PC-3 (cell line): Measurements from ENCODE around the gene PRRT2. TPM values are rescaled to one million over a fixed set of nuclear protein-coding genes. Genes with fewer than 3 reads are reported as not detected.

ENCODE experiments used
- ATAC-seq: fragments of 200-7000 bp; cut with Tn5 transposase; 2 replicates; pipeline ENCODE4 v1.9.1; 2020; ENCODE audit warnings: mild to moderate bottlenecking, moderate library complexity
- BruUV-seq: library from RNA; stranded (reverse); fragments of 400-500 nt; replicated peaks from 2 replicates; lab custom pipeline; 2021; lab: Mats Ljungman, UMichigan
- CTCF ChIA-PET: fragments of 300-600 bp; sonication (Branson Sonifier 250); formaldehyde crosslinking; loops from one replicate; lab custom pipeline; 2022; ENCODE audit warnings: antibody characterized with exemption; lab: Charles Lee
- POLR2A ChIA-PET: fragments of 300-600 bp; sonication (Branson Sonifier 250); formaldehyde crosslinking; loops from one replicate; lab custom pipeline; 2022; ENCODE audit warnings: antibody characterized with exemption; ENCODE audit not compliant: unreplicated experiment; lab: Charles Lee
- DNase-seq: peaks from one replicate; pipeline ENCODE4 v3.0.0-alpha.2; 2015
- H2AFZ ChIP-seq: fragments of 300-600 bp; sonication (generic); 2 replicates; pipeline ENCODE4 v1.6.0; 2016; ENCODE audit warnings: antibody characterized with exemption, low read length
- H3F3A ChIP-seq: fragments of 300-600 bp; sonication (generic); one replicate; pipeline ENCODE4 v1.6.0; 2017; ENCODE audit warnings: antibody characterized with exemption, low read length, control low read depth, mild to moderate bottlenecking; ENCODE audit not compliant: unreplicated experiment
- H3K27ac ChIP-seq: fragments of 300-600 bp; sonication (generic); 2 replicates; pipeline ENCODE4 v1.5.1; 2016; ENCODE audit warnings: mild to moderate bottlenecking, low read length
- H3K27me3 ChIP-seq: fragments of 300-600 bp; sonication (generic); 2 replicates; pipeline ENCODE4 v1.6.1; 2016; ENCODE audit warnings: low read length, mixed read lengths
- H3K36me3 ChIP-seq: fragments of 300-600 bp; sonication (generic); 2 replicates; pipeline ENCODE4 v1.6.1; 2016; ENCODE audit warnings: low read depth, mixed run types, low read length, mixed read lengths
- H3K4me1 ChIP-seq: fragments of 300-600 bp; sonication (generic); 2 replicates; pipeline ENCODE4 v1.5.1; 2016; ENCODE audit warnings: low read length; ENCODE audit not compliant: insufficient read depth
- H3K4me2 ChIP-seq: fragments of 300-600 bp; sonication (generic); 2 replicates; pipeline ENCODE4 v1.6.0; 2016; ENCODE audit warnings: low read length
- H3K4me3 ChIP-seq: fragments of 300-600 bp; sonication (generic); 2 replicates; pipeline ENCODE4 v1.5.1; 2016; ENCODE audit warnings: mild to moderate bottlenecking, low read length, mixed read lengths
- H3K79me2 ChIP-seq: fragments of 300-600 bp; sonication (generic); 2 replicates; pipeline ENCODE4 v1.6.1; 2017; ENCODE audit warnings: low read length, mixed read lengths
- H3K9ac ChIP-seq: fragments of 300-600 bp; sonication (generic); 2 replicates; pipeline ENCODE4 v1.6.0; 2016; ENCODE audit warnings: mild to moderate bottlenecking, low read length
- H3K9me2 ChIP-seq: fragments of 300-600 bp; sonication (generic); replicated peaks from 2 replicates; pipeline ENCODE4 v1.6.1; 2016; ENCODE audit warnings: mixed run types, low read length, mixed read lengths
- H3K9me3 ChIP-seq: fragments of 300-600 bp; sonication (generic); 2 replicates; pipeline ENCODE4 v1.6.1; 2016; ENCODE audit warnings: low read length, mixed read lengths
- H4K20me1 ChIP-seq: fragments of 300-600 bp; sonication (generic); 2 replicates; pipeline ENCODE4 v1.6.1; 2016; ENCODE audit warnings: low read length, mixed read lengths
- CTCF ChIP-seq: fragments of 300-600 bp; sonication (generic); conservative IDR thresholded peaks from 2 replicates; pipeline ENCODE4 v1.5.1; 2017; ENCODE audit warnings: antibody characterized with exemption, low read depth, mild to moderate bottlenecking, low read length
- EZH2 ChIP-seq: fragments of 300-600 bp; sonication (generic); IDR thresholded peaks from one replicate; pipeline ENCODE4 v1.6.1; 2017; ENCODE audit warnings: antibody characterized with exemption, mild to moderate bottlenecking, low read length; ENCODE audit not compliant: unreplicated experiment
- EZH2phosphoT487 ChIP-seq: fragments of 300-600 bp; sonication (generic); IDR thresholded peaks from 2 replicates; pipeline ENCODE4 v1.6.1; 2018; ENCODE audit warnings: mild to moderate bottlenecking, antibody characterized with exemption, low read length, borderline replicate concordance
- intact Hi-C: fragments of 100-400 bp; cut with micrococcal nuclease; formaldehyde crosslinking; loops from 2 replicates; pipeline ENCODE4 v1.9.0; 2023
- total RNA-seq: library from RNA; depleted of rRNA; stranded (reverse); fragments of >200 nt; gene quantifications from 2 replicates; pipeline ENCODE4 v1.2.3, GENCODE V29; 2014

Gene PRRT2
- total RNA-seq, 1 experiment from 2014 or later = 0.40 TPM

- Histone ChIP-seq H3K4me3 (peak overlapping the region; percentile 76), H3K79me2 (peaks cover 38% of the 10 kb centered on the region), H3K9ac (no peak overlapping the region), H3K9me3 (no peaks in the 10 kb centered on the region), H3K9me2 (no peaks in the 10 kb centered on the region), H3K36me3 (no peaks in the 10 kb centered on the region; the same call in none of the 2 replicates), H3K27ac (no peak overlapping the region), H3K4me1 (peaks cover 62% of the 10 kb centered on the region), H4K20me1 (no peaks in the 10 kb centered on the region), H3K4me2 (peak overlapping the region; percentile 92), H2AFZ (no peak overlapping the region), H3F3A (peaks cover 3% of the 10 kb centered on the region), H3K27me3 (no peaks in the 10 kb centered on the region)
- no peak for DNase-seq
- BruUV-seq = no TSS peak
- ChIA-PET CTCF (interaction anchor here (1.0 to 2.7 kb wide), 3 partner anchors 23 to 80 kb away, joined by 5 to 9 read pairs (median 8); partner anchors contain the start of gene SEZ6L2), POLR2A (interaction anchor here (0.8 kb wide), 1 partner anchor 11 kb away, joined by 3 read pairs; no protein-coding TSS in a partner anchor)
- TF ChIP-seq EZH2phosphoT487 (no peak), CTCF (peak; percentile 49), EZH2 (no peak)
- ATAC-seq = no peak
- intact Hi-C loops = loop anchor here (5.0 kb wide), 2 partner anchors 43 to 203 kb away; partner anchors contain the start of genes C16orf92 and CDIPT
Observed at GRCh38 chr16:29819506-29819905, 7.5 kb downstream of the PRRT2 start.

DNA sequence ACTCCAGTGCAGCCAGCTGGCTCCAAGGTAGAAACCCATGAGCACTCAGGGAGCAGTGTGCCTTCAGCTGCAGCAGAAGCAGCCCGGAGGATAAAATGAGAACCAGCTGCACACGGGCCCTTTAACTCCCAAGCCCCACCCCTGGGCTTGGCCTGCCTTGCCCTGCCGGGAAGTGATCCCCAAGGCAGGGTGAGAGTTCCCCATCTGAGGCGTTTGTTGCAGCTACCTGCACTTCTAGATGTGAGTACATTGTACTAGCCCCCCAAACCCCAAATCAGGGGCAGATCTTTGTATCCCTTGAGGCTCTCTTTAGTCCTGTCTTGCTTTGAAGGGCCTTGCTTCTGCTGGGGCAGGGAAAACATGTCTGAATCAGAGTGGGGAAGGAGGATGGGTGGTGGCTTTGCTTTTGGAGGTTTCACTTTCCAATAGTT, 8.3 kb downstream of the PRRT2 start, which contains the start of gene MVP:
TSS of gene MVP (plus strand) at position 192 of the 431 bp plus-strand sequence. CDS start 10,088 bp downstream, outside the sequence.
- Histone ChIP-seq H3K27ac (peak within 1 kb of the TSS; percentile 62), H2AFZ (peak within 1 kb of the TSS; percentile 50; the same call in 1 of the 2 replicates), H3K4me3 (peak within 1 kb of the TSS; percentile 76), H3K4me2 (peak within 1 kb of the TSS; percentile 92), H3K79me2 (peaks cover 38% of the 10 kb centered on the region), H3K27me3 (no peaks in the 10 kb centered on the region), H3K9ac (peak within 1 kb of the TSS; percentile 56), H3K9me2 (no peaks in the 10 kb centered on the region), H3K9me3 (no peaks in the 10 kb centered on the region), H4K20me1 (no peaks in the 10 kb centered on the region), H3K36me3 (no peaks in the 10 kb centered on the region; the same call in none of the 2 replicates), H3K4me1 (peaks cover 64% of the 10 kb centered on the region), H3F3A (peaks cover 3% of the 10 kb centered on the region)
- intact Hi-C loops = no loop called here
- ChIA-PET POLR2A (interaction anchor here (0.8 kb wide), 1 partner anchor 11 kb away, joined by 3 read pairs; no protein-coding TSS in a partner anchor), CTCF (interaction anchor here (0.6 to 2.7 kb wide), 4 partner anchors 23 to 102 kb away, joined by 5 to 9 read pairs (median 7); partner anchors contain the start of gene SEZ6L2)
- peak; percentile 45 for ATAC-seq
- TF ChIP-seq EZH2phosphoT487 = no peak
- no peak for TF ChIP-seq EZH2
- TF ChIP-seq CTCF = no peak
- peak; percentile 59 for DNase-seq
- no TSS peak for BruUV-seq
